Measurements from ENCODE around the gene NAXE. TPM values are rescaled to one million over a fixed set of nuclear protein-coding genes. Genes with fewer than 3 reads are reported as not detected.

NAXE gene
- total RNA-seq, 1 experiment from 2014 or later: 90.3 TPM

- Histone ChIP-seq H3K4me3 (no peak overlapping the region), H2AFZ (no peak overlapping the region), H3K9me3 (ENCODE audit: insufficient read depth, low read depth) (no peaks in the 10 kb centered on the region), H3K27ac (peak overlapping the region; percentile 88; the same call in 1 of the 2 replicates), H3K9me2 (ENCODE audit: insufficient read depth) (no peaks in the 10 kb centered on the region), H3K4me2 (peak overlapping the region; percentile 6; the same call in 1 of the 2 replicates), H3K36me3 (ENCODE audit: low read depth) (peaks cover 6% of the 10 kb centered on the region; the same call in 1 of the 2 replicates), H3K27me3 (ENCODE audit: insufficient read depth, low read depth) (no peaks in the 10 kb centered on the region), H3F3A (ENCODE audit: insufficient read depth, low read depth) (peaks cover 33% of the 10 kb centered on the region), H3K79me2 (ENCODE audit: low read depth) (no peaks in the 10 kb centered on the region), H3K4me1 (replicated peaks; ENCODE audit: insufficient read depth) (peaks cover 35% of the 10 kb centered on the region), H4K20me1 (ENCODE audit: insufficient read depth) (no peaks in the 10 kb centered on the region)
- TF ChIP-seq, protein P1, sequence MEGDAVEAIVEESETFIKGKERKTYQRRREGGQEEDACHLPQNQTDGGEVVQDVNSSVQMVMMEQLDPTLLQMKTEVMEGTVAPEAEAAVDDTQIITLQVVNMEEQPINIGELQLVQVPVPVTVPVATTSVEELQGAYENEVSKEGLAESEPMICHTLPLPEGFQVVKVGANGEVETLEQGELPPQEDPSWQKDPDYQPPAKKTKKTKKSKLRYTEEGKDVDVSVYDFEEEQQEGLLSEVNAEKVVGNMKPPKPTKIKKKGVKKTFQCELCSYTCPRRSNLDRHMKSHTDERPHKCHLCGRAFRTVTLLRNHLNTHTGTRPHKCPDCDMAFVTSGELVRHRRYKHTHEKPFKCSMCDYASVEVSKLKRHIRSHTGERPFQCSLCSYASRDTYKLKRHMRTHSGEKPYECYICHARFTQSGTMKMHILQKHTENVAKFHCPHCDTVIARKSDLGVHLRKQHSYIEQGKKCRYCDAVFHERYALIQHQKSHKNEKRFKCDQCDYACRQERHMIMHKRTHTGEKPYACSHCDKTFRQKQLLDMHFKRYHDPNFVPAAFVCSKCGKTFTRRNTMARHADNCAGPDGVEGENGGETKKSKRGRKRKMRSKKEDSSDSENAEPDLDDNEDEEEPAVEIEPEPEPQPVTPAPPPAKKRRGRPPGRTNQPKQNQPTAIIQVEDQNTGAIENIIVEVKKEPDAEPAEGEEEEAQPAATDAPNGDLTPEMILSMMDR (conservative IDR thresholded peaks at IDR 0.05): no peak
- TF ChIP-seq EZH2 (IDR thresholded peaks at IDR 0.05; ENCODE audit: low read depth): no peak
- POLR2A ChIA-PET (ENCODE audit: unreplicated experiment): no interaction called here
- no peak for DNase-seq
- CTCF ChIA-PET: no interaction called here
- no TSS peak for BruUV-seq (replicated peaks)
- intact Hi-C loops (cut with micrococcal nuclease; ENCODE audit: unreplicated experiment): no loop called here
Measured at GRCh38 chr1:156553860-156554485, 37.6 kb upstream of the NAXE start.

GRCh38 chr1:156554971-156555370 lies 36.6 kb upstream of the NAXE start:
- H3K4me2 ChIP-seq: no peak overlapping the region
- TF ChIP-seq, protein P1 (conservative IDR thresholded peaks at IDR 0.05): no peak
- TF ChIP-seq EZH2 (IDR thresholded peaks at IDR 0.05; ENCODE audit: low read depth): no peak
- no peak overlapping the region for H2AFZ ChIP-seq
- H3K4me1 ChIP-seq (replicated peaks; ENCODE audit: insufficient read depth): peaks cover 35% of the 10 kb centered on the region
- peaks cover 33% of the 10 kb centered on the region for H3F3A ChIP-seq (ENCODE audit: insufficient read depth, low read depth)
- no peaks in the 10 kb centered on the region for H3K9me2 ChIP-seq (ENCODE audit: insufficient read depth)
- H3K9me3 ChIP-seq (ENCODE audit: insufficient read depth, low read depth): no peaks in the 10 kb centered on the region
- ChIA-PET CTCF (interaction anchor here (0.5 kb wide), 1 partner anchor 34 kb away, joined by 6 read pairs; no protein-coding TSS in a partner anchor), POLR2A (ENCODE audit: unreplicated experiment) (interaction anchor here (0.6 to 0.7 kb wide), 5 partner anchors 68 to 750 kb away, joined by 3 to 24 read pairs (median 3); no protein-coding TSS in a partner anchor)
- no TSS peak for BruUV-seq (replicated peaks)
- no peaks in the 10 kb centered on the region for H3K27me3 ChIP-seq (ENCODE audit: insufficient read depth, low read depth)
- no peak overlapping the region for H3K27ac ChIP-seq
- DNase-seq: no peak
- intact Hi-C loops (cut with micrococcal nuclease; ENCODE audit: unreplicated experiment): no loop called here
- no peaks in the 10 kb centered on the region for H4K20me1 ChIP-seq (ENCODE audit: insufficient read depth)
- no peaks in the 10 kb centered on the region for H3K79me2 ChIP-seq (ENCODE audit: low read depth)
- H3K4me3 ChIP-seq: no peak overlapping the region
- H3K36me3 ChIP-seq (ENCODE audit: low read depth): peaks cover 10% of the 10 kb centered on the region; the same call in 1 of the 2 replicates

DNA sequence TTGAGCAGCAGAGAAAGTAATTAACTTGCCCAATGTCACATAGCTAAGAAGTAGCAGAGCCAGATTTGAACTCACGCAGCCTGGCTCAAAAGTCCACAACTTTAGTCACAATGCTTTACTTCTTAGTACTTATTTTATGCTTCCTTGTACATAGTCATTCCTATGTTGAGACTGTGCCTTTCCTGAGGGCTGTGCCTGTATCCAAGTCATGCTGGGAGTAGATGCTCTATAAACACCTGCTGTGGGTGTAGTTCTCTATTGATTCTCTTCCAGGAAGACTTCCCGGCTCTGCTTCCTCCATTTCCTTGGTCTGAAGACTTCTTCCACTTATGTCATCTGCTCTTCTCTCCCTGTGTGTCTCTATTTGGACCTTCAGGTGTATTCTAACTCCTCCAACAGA lies 35.9 kb upstream of the NAXE start:
- Histone ChIP-seq H2AFZ (no peak overlapping the region), H3K9me3 (ENCODE audit: insufficient read depth, low read depth) (no peaks in the 10 kb centered on the region), H3K27me3 (ENCODE audit: insufficient read depth, low read depth) (no peaks in the 10 kb centered on the region), H4K20me1 (ENCODE audit: insufficient read depth) (no peaks in the 10 kb centered on the region), H3K27ac (no peak overlapping the region), H3K36me3 (ENCODE audit: low read depth) (peaks cover 13% of the 10 kb centered on the region; the same call in 1 of the 2 replicates), H3K4me2 (no peak overlapping the region), H3K79me2 (ENCODE audit: low read depth) (no peaks in the 10 kb centered on the region), H3K4me1 (replicated peaks; ENCODE audit: insufficient read depth) (peaks cover 35% of the 10 kb centered on the region), H3K9me2 (ENCODE audit: insufficient read depth) (no peaks in the 10 kb centered on the region), H3K4me3 (no peak overlapping the region), H3F3A (ENCODE audit: insufficient read depth, low read depth) (peaks cover 33% of the 10 kb centered on the region)
- intact Hi-C loops (cut with micrococcal nuclease; ENCODE audit: unreplicated experiment): no loop called here
- CTCF ChIA-PET: interaction anchor here (0.5 kb wide), 1 partner anchor 35 kb away, joined by 6 read pairs; no protein-coding TSS in a partner anchor
- POLR2A ChIA-PET (ENCODE audit: unreplicated experiment): interaction anchor here (0.7 kb wide), 1 partner anchor 333 kb away, joined by 3 read pairs; no protein-coding TSS in a partner anchor
- no peak for DNase-seq
- no TSS peak for BruUV-seq (replicated peaks)
- no peak for TF ChIP-seq EZH2 (IDR thresholded peaks at IDR 0.05; ENCODE audit: low read depth)
- TF ChIP-seq, protein P1 (conservative IDR thresholded peaks at IDR 0.05): no peak
